Measurements from ENCODE around the gene GEN1.

DNA sequence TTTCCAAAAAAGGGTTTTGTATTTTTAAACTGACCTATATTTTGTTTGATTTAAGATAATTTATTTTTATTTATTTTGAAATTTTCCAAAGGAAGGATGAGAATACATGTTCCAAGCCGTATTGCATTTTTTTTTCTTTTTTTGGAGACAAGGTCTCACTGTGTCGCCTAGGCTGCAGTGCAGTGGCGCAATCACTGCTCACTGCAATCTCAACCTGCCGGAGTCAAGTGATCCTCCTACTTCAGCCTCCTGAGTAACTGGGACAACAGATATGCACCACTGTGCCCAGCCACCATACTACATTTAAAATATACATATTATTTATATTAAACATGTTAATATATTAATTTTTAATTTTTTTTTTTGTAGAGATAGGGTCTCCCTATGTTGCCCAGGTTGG lies 15.0 kb downstream of the GEN1 start:
- TF ChIP-seq CTCF (IDR thresholded peaks at IDR 0.05): no peak
- TF ChIP-seq POLR2A (IDR thresholded peaks at IDR 0.05): no peak
